CD4-positive, alpha-beta T cell (primary cell): ENCODE measurements around the gene EPGN. TPM values are rescaled to one million over a fixed set of nuclear protein-coding genes. Genes with fewer than 3 reads are reported as not detected.
A peak's percentile ranks its signal among the peaks of the same experiment; 100 is the strongest.

Source experiments
- ATAC-seq: fragments of 200-7000 bp; cut with Tn5 transposase; one replicate; pipeline ENCODE4 v1.10.0; 2022; ENCODE audit warnings: mild to moderate bottlenecking; ENCODE audit not compliant: poor library complexity
- CTCF ChIA-PET: fragments of 350-600 bp; sonication (Branson Sonifier 250); formaldehyde crosslinking; loops from one replicate; lab custom pipeline; 2021; ENCODE audit warnings: antibody characterized with exemption, inconsistent platforms; lab: Charles Lee
- POLR2A ChIA-PET: fragments of 350-600 bp; sonication (Branson Sonifier 250); formaldehyde crosslinking; loops from one replicate; lab custom pipeline; 2021; ENCODE audit warnings: antibody characterized with exemption, inconsistent platforms; lab: Charles Lee
- DNase-seq, 14 experiments: peaks; one replicate each; pipeline ENCODE4 v3.0.0-alpha.2; 2013 to 2020; ENCODE audit warnings: mixed read lengths in 2 of 14
- H3K27ac ChIP-seq, 2 donors: one replicate each; pipeline versions ENCODE4 v1.5.1 to v1.7.0; 2013; ENCODE audit warnings: low read length in 2 of 2, low read depth in 1 of 2, mild to moderate bottlenecking in 1 of 2
- H3K27me3 ChIP-seq, 2 experiments: 1 replicate in 1 of 2; 2 replicates in 1 of 2; pipeline versions ENCODE4 v1.6.1 to v1.7.0; 2013; ENCODE audit warnings: low read length in 2 of 2, control low read depth in 1 of 2, mild to moderate bottlenecking in 1 of 2, moderate library complexity in 1 of 2; ENCODE audit not compliant: insufficient read depth in 2 of 2, control insufficient read depth in 1 of 2
- H3K36me3 ChIP-seq: one replicate; pipeline ENCODE4 v1.6.1; 2013; ENCODE audit warnings: low read length, control low read depth; ENCODE audit not compliant: insufficient read depth
- H3K4me1 ChIP-seq: one replicate; pipeline ENCODE4 v1.6.1; 2013; ENCODE audit warnings: low read length, control low read depth; ENCODE audit not compliant: insufficient read depth
- H3K4me3 ChIP-seq: one replicate; pipeline ENCODE4 v1.5.1; 2013; ENCODE audit warnings: mild to moderate bottlenecking, low read length, moderate library complexity
- H3K9me3 ChIP-seq, 2 experiments: 1 replicate in 1 of 2; 2 replicates in 1 of 2; pipeline versions ENCODE4 v1.6.1 to v1.7.0; 2013; ENCODE audit warnings: low read length in 2 of 2, mild to moderate bottlenecking in 2 of 2, control low read depth in 1 of 2, moderate library complexity in 1 of 2; ENCODE audit not compliant: control insufficient read depth in 1 of 2, insufficient read depth in 1 of 2
- H3K27ac Mint-ChIP-seq: one replicate; pipeline ENCODE4 v1.8.0; 2020; ENCODE audit warnings: mixed read lengths
- H3K27me3 Mint-ChIP-seq: one replicate; pipeline ENCODE4 v1.8.0; 2021; ENCODE audit warnings: mixed read lengths
- H3K36me3 Mint-ChIP-seq: one replicate; pipeline ENCODE4 v1.8.0; 2021; ENCODE audit warnings: low read depth, mixed read lengths
- H3K4me1 Mint-ChIP-seq: one replicate; pipeline ENCODE4 v1.8.0; 2021; ENCODE audit warnings: low read depth, mixed read lengths
- H3K4me3 Mint-ChIP-seq: one replicate; pipeline ENCODE4 v1.8.0; 2020; ENCODE audit warnings: mild to moderate bottlenecking, mixed read lengths
- H3K9me3 Mint-ChIP-seq: one replicate; pipeline ENCODE4 v1.8.0; 2020; ENCODE audit warnings: mixed read lengths
- CTCF ChIP-seq: fragments of 200-600 bp; IDR thresholded peaks from one replicate; pipeline ENCODE4 v1.8.0; 2022; ENCODE audit warnings: antibody characterized with exemption, mild to moderate bottlenecking
- intact Hi-C, 2 experiments: fragments of 100-400 bp; cut with DNase I in 1 of 2; cut with micrococcal nuclease in 1 of 2; formaldehyde crosslinking; loops; one replicate each; pipeline versions ENCODE4 v1.15.1 to v1.9.0; 2023 to 2025; cut with DNase I, micrococcal nuclease
- total RNA-seq, 174 experiments: library from RNA in 2 of 174; stranded (reverse) in 2 of 174; gene quantifications; one replicate each; pipeline ENCODE4 v1.2.3 and lab custom pipeline; 2021 to 2026

EPGN gene
- total RNA-seq, 2 experiments from 2014 or later = 3.7 to 5.9 TPM

DNA sequence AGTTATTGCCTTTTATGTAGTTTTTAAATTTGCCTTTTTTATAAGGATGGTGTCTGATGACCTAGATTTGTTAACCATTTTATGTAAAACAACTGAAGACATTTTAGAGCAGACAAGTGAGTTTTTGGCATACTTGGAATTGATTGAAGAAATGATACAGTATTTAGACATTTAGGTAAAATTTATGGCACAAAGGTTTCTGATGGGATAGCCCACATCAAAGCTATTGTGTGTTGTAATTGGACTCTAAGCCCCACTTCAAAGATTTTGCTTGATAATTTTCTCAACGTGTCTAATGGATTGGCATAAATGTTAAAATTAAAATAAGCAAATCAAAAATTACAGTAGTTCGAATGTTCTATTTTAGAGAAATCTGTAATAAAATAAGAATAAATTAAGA is 17.6 kb downstream of the EPGN start:
- Histone ChIP-seq H3K4me1 (no peaks in the 10 kb centered on the region), H3K36me3 (no peaks in the 10 kb centered on the region), H3K4me3 (no peak overlapping the region), H3K9me3 (no peaks in the 10 kb centered on the region), H3K27me3 (peaks cover 0 to 15% of the 10 kb centered on the region in 2 experiments), H3K27ac (no peak overlapping the region)
- no peaks in the 10 kb centered on the region for H3K4me1 Mint-ChIP-seq
- H3K36me3 Mint-ChIP-seq = no peaks in the 10 kb centered on the region
- ATAC-seq (no peak), DNase-seq (no peak)
- intact Hi-C loops = no loop called here
- H3K27me3 Mint-ChIP-seq = peaks cover 40% of the 10 kb centered on the region
- ChIA-PET POLR2A (no interaction called here), CTCF (no interaction called here)
- no peak overlapping the region for H3K4me3 Mint-ChIP-seq
- no peak overlapping the region for H3K27ac Mint-ChIP-seq
- H3K9me3 Mint-ChIP-seq = no peaks in the 10 kb centered on the region
- TF ChIP-seq CTCF = no peak

GRCh38 chr4:74327762-74328161 is 19.5 kb downstream of the EPGN start:
- peaks cover 0 to 7% of the 10 kb centered on the region in 2 experiments for H3K27me3 ChIP-seq
- ChIA-PET CTCF (no interaction called here), POLR2A (no interaction called here)
- H3K9me3 Mint-ChIP-seq = no peaks in the 10 kb centered on the region
- no peak overlapping the region for H3K27ac ChIP-seq
- no peak overlapping the region for H3K4me3 ChIP-seq
- intact Hi-C loops = no loop called here
- no peak overlapping the region for H3K4me3 Mint-ChIP-seq
- H3K36me3 ChIP-seq = no peaks in the 10 kb centered on the region
- H3K9me3 ChIP-seq = no peaks in the 10 kb centered on the region
- ATAC-seq (no peak), DNase-seq (peak in 2 of 14 experiments; percentile 20 to 23)
- no peaks in the 10 kb centered on the region for H3K36me3 Mint-ChIP-seq
- no peak overlapping the region for H3K27ac Mint-ChIP-seq
- H3K4me1 ChIP-seq = no peaks in the 10 kb centered on the region
- TF ChIP-seq CTCF = no peak
- no peaks in the 10 kb centered on the region for H3K4me1 Mint-ChIP-seq
- H3K27me3 Mint-ChIP-seq = peaks cover 31% of the 10 kb centered on the region

GRCh38 chr4:74328501-74328900 is 20.2 kb downstream of the EPGN start:
- Histone ChIP-seq H3K4me3 (no peak overlapping the region), H3K36me3 (no peaks in the 10 kb centered on the region), H3K27me3 (peaks cover 0 to 7% of the 10 kb centered on the region in 2 experiments), H3K9me3 (no peaks in the 10 kb centered on the region), H3K4me1 (no peaks in the 10 kb centered on the region), H3K27ac (no peak overlapping the region)
- intact Hi-C loops = no loop called here
- H3K36me3 Mint-ChIP-seq = no peaks in the 10 kb centered on the region
- no peak for ATAC-seq
- H3K4me1 Mint-ChIP-seq = no peaks in the 10 kb centered on the region
- POLR2A ChIA-PET = no interaction called here
- no peak overlapping the region for H3K27ac Mint-ChIP-seq
- H3K4me3 Mint-ChIP-seq = no peak overlapping the region
- no peak for TF ChIP-seq CTCF
- CTCF ChIA-PET = interaction anchor here (1.0 kb wide), 1 partner anchor 8 kb away, joined by 3 read pairs; no protein-coding TSS in a partner anchor
- H3K9me3 Mint-ChIP-seq = no peaks in the 10 kb centered on the region
- no peak for DNase-seq
- H3K27me3 Mint-ChIP-seq = peaks cover 24% of the 10 kb centered on the region
